ENCODE data around the gene TPRN.

The TPRN gene

GRCh38 chr9:137178939-137179630 lies 21.5 kb downstream of the TPRN start:
- no peak for DNase-seq (ENCODE audit: extremely low spot score)
- CTCF ChIA-PET: no interaction called here
- POLR2A ChIA-PET: interaction anchor here (0.7 to 1.3 kb wide), 3 partner anchors 10 to 49 kb away, joined by 3 to 4 read pairs (median 3); partner anchors contain the start of gene RNF208
- TF ChIP-seq TARDBP (IDR thresholded peaks at IDR 0.05): no peak

DNA sequence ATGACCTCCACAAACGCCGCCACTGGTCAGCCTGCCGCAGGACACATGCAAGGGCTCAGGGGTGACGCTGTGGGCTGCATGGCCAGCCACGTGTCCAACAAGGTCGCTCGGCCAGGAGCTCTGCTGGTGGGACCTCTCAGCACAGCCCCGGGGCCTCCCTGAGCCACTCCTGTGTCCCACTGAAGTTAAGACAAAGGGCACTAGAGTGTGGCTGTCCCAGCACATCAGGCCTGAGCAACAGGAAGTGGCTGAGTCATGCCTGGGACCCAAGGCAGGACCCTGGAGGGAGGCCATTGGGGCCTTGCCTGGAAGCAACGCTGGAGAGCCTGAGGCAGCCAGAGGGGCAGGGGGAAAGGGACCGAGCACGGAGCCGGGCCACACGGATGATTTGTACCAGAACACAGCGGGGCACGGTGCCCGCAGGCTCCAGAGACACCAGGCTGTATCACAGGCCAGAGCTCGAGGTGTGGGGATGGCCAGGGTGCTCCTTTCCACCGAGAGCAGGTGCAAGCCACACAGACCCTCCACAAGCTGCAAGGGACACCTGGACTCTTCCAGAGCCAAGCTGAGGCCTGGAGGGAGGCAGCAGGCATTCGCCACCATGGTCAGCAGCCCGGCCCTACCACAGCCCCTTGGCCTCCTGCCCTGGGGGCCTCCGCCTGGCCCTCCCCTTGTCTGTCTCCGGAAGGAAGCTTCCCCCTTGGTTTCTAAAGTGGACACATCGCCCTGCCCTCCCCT lies 22.2 kb downstream of the TPRN start:
- CTCF ChIA-PET: no interaction called here
- no peak for DNase-seq (ENCODE audit: extremely low spot score)
- POLR2A ChIA-PET: interaction anchor here (0.7 to 1.3 kb wide), 3 partner anchors 10 to 49 kb away, joined by 3 to 4 read pairs (median 3); partner anchors contain the start of gene RNF208
- TF ChIP-seq FOXM1 (IDR thresholded peaks at IDR 0.05; ENCODE audit: borderline replicate concordance): no peak
- no peak for TF ChIP-seq HDGF (IDR thresholded peaks at IDR 0.05; ENCODE audit: borderline replicate concordance)
- TF ChIP-seq L3MBTL2 (conservative IDR thresholded peaks at IDR 0.05): no peak

GRCh38 chr9:137176302-137177182 lies 24.0 kb downstream of the TPRN start:
- POLR2A ChIA-PET: interaction anchor here (0.9 to 1.9 kb wide), 4 partner anchors 12 to 47 kb away, joined by 3 to 11 read pairs (median 4); partner anchors contain the start of gene SSNA1
- CTCF ChIA-PET: interaction anchor here (0.6 to 1.4 kb wide), 6 partner anchors 8 to 49 kb away, joined by 3 to 6 read pairs (median 3); no protein-coding TSS in a partner anchor
- DNase-seq (ENCODE audit: extremely low spot score): peak; percentile 64
- TF ChIP-seq HDGF (IDR thresholded peaks at IDR 0.05; ENCODE audit: borderline replicate concordance): no peak
- TF ChIP-seq FOXA1 (IDR thresholded peaks at IDR 0.05): no peak
- no peak for TF ChIP-seq TARDBP (IDR thresholded peaks at IDR 0.05)
- TF ChIP-seq LEF1 (IDR thresholded peaks at IDR 0.05; ENCODE audit: borderline replicate concordance): no peak
- no peak for TF ChIP-seq NFRKB (IDR thresholded peaks at IDR 0.05)
- TF ChIP-seq ZNF384 (IDR thresholded peaks at IDR 0.05): no peak
- TF ChIP-seq CTBP1 (IDR thresholded peaks at IDR 0.05; ENCODE audit: borderline replicate concordance): no peak
- no peak for TF ChIP-seq SP1 (IDR thresholded peaks at IDR 0.05)
- no peak for TF ChIP-seq SUZ12 (IDR thresholded peaks at IDR 0.05)
- no peak for TF ChIP-seq L3MBTL2 (conservative IDR thresholded peaks at IDR 0.05)
- TF ChIP-seq FOXM1 (IDR thresholded peaks at IDR 0.05; ENCODE audit: borderline replicate concordance): no peak
- TF ChIP-seq BHLHE40 (IDR thresholded peaks at IDR 0.05; ENCODE audit: borderline replicate concordance): no peak
- no peak for TF ChIP-seq FOXK2 (IDR thresholded peaks at IDR 0.05)
- TF ChIP-seq, protein P1, sequence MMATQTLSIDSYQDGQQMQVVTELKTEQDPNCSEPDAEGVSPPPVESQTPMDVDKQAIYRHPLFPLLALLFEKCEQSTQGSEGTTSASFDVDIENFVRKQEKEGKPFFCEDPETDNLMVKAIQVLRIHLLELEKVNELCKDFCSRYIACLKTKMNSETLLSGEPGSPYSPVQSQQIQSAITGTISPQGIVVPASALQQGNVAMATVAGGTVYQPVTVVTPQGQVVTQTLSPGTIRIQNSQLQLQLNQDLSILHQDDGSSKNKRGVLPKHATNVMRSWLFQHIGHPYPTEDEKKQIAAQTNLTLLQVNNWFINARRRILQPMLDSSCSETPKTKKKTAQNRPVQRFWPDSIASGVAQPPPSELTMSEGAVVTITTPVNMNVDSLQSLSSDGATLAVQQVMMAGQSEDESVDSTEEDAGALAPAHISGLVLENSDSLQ (IDR thresholded peaks at IDR 0.05): no peak

- POLR2A ChIA-PET: interaction anchor here (0.9 kb wide), 2 partner anchors 11 to 46 kb away, joined by 3 read pairs; no protein-coding TSS in a partner anchor
- CTCF ChIA-PET: no interaction called here
- no peak for TF ChIP-seq SP1 (IDR thresholded peaks at IDR 0.05)
- no peak for TF ChIP-seq HDGF (IDR thresholded peaks at IDR 0.05; ENCODE audit: borderline replicate concordance)
- TF ChIP-seq FOXA1 (IDR thresholded peaks at IDR 0.05): no peak
- TF ChIP-seq BHLHE40 (IDR thresholded peaks at IDR 0.05; ENCODE audit: borderline replicate concordance): no peak
- TF ChIP-seq L3MBTL2 (conservative IDR thresholded peaks at IDR 0.05): no peak
- no peak for TF ChIP-seq ARNT (IDR thresholded peaks at IDR 0.05)
- TF ChIP-seq SUZ12 (IDR thresholded peaks at IDR 0.05): no peak
- TF ChIP-seq FOXM1 (IDR thresholded peaks at IDR 0.05; ENCODE audit: borderline replicate concordance): no peak
- no peak for DNase-seq (ENCODE audit: extremely low spot score)
These were observed 25.1 kb downstream of the TPRN start for GRCh38 chr9:137175345-137175961.

GRCh38 chr9:137174722-137175293 lies 25.7 kb downstream of the TPRN start:
- POLR2A ChIA-PET: interaction anchor here (0.9 kb wide), 2 partner anchors 12 to 45 kb away, joined by 3 read pairs; no protein-coding TSS in a partner anchor
- no peak for TF ChIP-seq TARDBP (IDR thresholded peaks at IDR 0.05)
- no peak for TF ChIP-seq ELF4 (IDR thresholded peaks at IDR 0.05)
- no peak for TF ChIP-seq LEF1 (IDR thresholded peaks at IDR 0.05; ENCODE audit: borderline replicate concordance)
- TF ChIP-seq NFRKB (IDR thresholded peaks at IDR 0.05): no peak
- DNase-seq (ENCODE audit: extremely low spot score): no peak
- CTCF ChIA-PET: interaction anchor here (1.0 kb wide), 1 partner anchor 62 kb away, joined by 3 read pairs; no protein-coding TSS in a partner anchor

DNA sequence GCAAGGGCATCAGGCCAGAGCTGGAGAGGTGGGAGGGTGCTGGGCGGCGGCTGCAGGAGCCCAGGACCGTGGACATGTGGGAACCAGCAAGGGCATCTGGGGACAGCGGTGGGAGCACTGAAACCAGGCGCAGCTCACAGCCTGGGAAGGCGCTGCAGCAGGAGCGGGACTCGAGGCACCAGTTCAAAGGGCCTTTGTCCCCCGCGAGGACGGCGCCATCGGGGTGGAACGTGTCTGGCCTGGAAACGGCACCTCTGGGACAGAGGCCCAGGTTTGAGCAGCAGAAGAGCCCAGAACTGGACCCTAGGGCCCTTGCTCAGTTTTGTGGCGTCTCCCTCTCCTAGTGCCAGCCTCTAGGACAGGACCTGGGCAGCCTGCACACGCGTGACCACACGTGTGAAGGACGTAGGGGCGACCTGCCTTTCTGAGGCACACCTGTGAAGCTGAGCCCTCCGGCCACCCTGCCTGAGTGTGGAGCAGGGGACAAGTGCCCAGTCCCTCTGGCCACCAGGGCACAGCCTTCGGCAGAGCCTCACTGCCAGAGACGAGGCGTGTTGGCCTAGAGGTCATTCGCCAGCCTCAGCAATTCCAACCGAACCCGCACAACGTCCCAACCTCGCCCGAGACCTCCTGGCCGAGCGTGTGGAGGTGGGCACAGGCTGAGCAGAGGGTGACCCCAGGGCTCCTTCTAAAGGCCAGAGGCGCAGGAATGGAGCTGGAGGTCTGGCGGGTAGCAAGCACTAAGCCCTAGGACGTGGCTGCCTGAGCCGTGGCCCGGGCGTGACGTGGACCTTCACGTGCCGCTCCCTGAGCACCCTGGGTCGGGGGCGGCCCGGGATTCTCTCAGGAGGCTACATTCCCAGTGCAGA lies 26.5 kb downstream of the TPRN start:
- ChIA-PET CTCF (interaction anchor here (1.0 kb wide), 1 partner anchor 63 kb away, joined by 3 read pairs; no protein-coding TSS in a partner anchor), POLR2A (interaction anchor here (0.9 kb wide), 1 partner anchor 13 kb away, joined by 3 read pairs; no protein-coding TSS in a partner anchor)
- no peak for DNase-seq (ENCODE audit: extremely low spot score)
- TF ChIP-seq FOXA1 (IDR thresholded peaks at IDR 0.05): no peak
- TF ChIP-seq CTBP1 (IDR thresholded peaks at IDR 0.05; ENCODE audit: borderline replicate concordance): no peak
- TF ChIP-seq BHLHE40 (IDR thresholded peaks at IDR 0.05; ENCODE audit: borderline replicate concordance): no peak
- no peak for TF ChIP-seq ELF4 (IDR thresholded peaks at IDR 0.05)
- no peak for TF ChIP-seq FOXK2 (IDR thresholded peaks at IDR 0.05)
- no peak for TF ChIP-seq FOXM1 (IDR thresholded peaks at IDR 0.05; ENCODE audit: borderline replicate concordance)
- no peak for TF ChIP-seq SP1 (IDR thresholded peaks at IDR 0.05)
- TF ChIP-seq, protein P1 (IDR thresholded peaks at IDR 0.05): no peak
- no peak for TF ChIP-seq LEF1 (IDR thresholded peaks at IDR 0.05; ENCODE audit: borderline replicate concordance)
